Esophagus muscularis mucosa (tissue), 3 donors: ENCODE measurements around the gene ZNRF2.

Experiments used
- CTCF ChIP-seq, 3 experiments: fragments of 200-600 bp in 2 of 3; fragments of 450-650 bp in 1 of 3; sonication (generic) in 2 of 3; IDR thresholded peaks; one replicate each; pipeline ENCODE4 v1.5.1; 2017 to 2019; ENCODE audit warnings: antibody characterized with exemption in 3 of 3, mild to moderate bottlenecking in 2 of 3, moderate library complexity in 1 of 3
- POLR2A ChIP-seq: fragments of 450-650 bp; IDR thresholded peaks from one replicate; pipeline ENCODE4 v1.6.1; 2017; ENCODE audit warnings: antibody characterized with exemption, moderate library complexity, mild to moderate bottlenecking, low read depth

GRCh38 chr7:30330134-30331111 lies 46.0 kb downstream of the ZNRF2 start:
- TF ChIP-seq CTCF (IDR thresholded peaks at IDR 0.05) (no peak), POLR2A (no peak)
